ENCODE measurements around the gene ZFR2. TPM values are rescaled to one million over a fixed set of nuclear protein-coding genes. Genes with fewer than 3 reads are reported as not detected.
"Not testable (repeated sequence)": the region's sequence is repeated elsewhere in the genome, so short reads cannot be mapped to it uniquely, and the experiment has no call there.

ZFR2 gene
- total RNA-seq (2014; rRNA removed; shearing (Covaris generic)), result not detected in 2 replicates

- DNase-seq (ENCODE audit: low spot score), result no peak
These were observed at the start of gene ZFR2 for GRCh38 chr19:3868770-3869456. ZFR2 (minus strand) TSS chr19:3869038; CDS start chr19:3869017, 21 bp downstream.

DNA sequence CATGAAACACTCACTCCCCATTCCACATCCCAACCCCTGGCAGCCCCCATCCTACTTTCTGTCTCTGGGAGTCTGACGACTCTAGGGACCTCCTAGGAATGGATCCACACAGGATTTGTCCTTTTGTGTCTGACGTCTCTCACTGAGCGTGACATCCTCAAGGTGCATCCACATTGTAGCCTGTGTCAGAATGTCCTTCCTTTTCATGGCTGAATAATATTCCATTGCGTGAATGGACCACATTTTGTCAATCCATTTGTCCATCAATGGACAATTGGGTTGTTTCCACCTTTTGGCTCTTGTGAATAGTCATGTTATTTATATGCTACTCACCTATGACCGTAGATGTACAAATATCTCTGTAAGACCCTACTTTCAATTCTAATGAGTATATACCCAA lies 47.2 kb upstream of the ZFR2 start:
- no peak for DNase-seq (ENCODE audit: low spot score)

- no peak for DNase-seq (ENCODE audit: low spot score)
These were observed 45.4 kb upstream of the ZFR2 start for GRCh38 chr19:3914199-3914598.

DNA sequence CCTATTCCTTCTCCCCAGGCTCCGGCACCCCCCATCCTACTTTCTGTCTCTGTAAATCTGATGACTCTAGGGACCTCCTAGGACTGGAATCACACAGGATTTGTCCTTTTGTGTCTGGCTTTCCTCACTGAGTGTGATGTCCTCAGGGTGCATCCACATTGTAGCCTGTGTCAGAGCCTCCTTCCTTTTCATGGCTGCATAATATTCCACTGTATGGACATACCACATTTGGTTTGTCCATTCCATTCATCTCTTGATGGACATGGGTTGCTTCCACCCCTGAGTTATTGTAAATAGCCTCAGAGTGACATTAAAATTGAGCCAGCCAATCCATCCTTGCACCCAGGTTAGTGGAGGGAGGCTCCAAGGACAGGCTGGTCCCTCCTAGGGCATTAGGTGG lies 41.3 kb upstream of the ZFR2 start:
- DNase-seq (ENCODE audit: low spot score), result no peak

DNA sequence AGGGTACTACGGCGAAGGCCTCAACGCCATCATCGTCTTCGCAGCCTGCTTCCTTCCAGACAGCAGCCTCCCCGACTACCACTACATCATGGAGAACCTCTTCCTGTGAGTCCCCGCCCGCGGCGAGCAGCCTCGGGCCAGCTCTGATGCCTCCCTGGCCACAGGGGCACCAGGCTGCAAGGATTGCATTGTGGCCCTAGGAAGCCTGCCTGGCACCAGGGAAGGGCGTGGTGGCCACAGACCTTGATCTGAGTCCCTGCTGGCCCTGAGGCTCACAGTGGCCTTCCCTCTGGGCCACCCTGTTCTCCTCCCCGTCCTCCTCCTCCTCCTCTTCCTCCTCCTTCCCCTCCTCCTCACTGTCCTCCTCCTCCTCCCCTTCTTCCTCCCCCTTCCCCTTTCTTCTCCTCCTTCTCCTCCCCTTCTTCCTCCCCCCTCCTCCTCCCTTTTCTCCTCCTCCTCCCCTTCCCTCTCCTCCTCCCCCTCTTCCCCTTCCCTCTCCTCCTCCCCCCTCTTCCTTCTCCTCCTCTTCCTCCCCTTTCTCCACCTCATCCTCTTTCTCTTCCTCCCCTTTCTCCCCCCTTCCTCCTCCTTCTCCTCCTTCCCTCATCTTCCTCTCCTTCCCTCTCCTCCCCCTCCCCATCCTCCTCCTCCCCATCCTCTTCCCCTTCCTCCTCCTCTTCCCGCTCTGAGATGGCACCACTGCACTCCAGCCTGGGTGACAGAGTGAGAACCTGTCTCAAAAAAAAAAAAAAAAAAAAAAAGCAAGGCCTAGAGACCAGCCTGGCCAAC lies 39.6 kb upstream of the ZFR2 start:
- no peak for DNase-seq (ENCODE audit: low spot score)

- DNase-seq (ENCODE audit: low spot score), result no peak
These were observed 38.9 kb upstream of the ZFR2 start for GRCh38 chr19:3907626-3908265.

DNA sequence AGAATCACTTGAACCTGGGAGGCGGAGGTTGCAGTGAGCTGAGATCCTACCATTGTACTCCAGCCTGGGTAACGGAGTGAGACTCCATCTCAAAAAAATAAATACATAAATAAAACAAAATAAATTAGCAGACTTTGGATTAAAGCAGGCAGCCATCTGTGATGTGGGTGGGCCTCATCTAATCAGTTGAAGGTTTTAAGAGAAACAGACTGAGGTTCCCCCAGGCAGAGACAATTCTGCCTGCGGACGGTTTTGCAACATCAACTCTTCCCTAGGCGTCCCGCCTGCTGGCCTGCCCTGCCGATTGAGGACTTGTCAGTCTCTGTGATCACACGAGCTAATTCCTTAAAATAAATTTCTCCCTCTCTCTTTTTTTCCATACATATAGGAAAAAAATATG lies 35.4 kb upstream of the ZFR2 start:
- DNase-seq (ENCODE audit: low spot score), result no peak

DNA sequence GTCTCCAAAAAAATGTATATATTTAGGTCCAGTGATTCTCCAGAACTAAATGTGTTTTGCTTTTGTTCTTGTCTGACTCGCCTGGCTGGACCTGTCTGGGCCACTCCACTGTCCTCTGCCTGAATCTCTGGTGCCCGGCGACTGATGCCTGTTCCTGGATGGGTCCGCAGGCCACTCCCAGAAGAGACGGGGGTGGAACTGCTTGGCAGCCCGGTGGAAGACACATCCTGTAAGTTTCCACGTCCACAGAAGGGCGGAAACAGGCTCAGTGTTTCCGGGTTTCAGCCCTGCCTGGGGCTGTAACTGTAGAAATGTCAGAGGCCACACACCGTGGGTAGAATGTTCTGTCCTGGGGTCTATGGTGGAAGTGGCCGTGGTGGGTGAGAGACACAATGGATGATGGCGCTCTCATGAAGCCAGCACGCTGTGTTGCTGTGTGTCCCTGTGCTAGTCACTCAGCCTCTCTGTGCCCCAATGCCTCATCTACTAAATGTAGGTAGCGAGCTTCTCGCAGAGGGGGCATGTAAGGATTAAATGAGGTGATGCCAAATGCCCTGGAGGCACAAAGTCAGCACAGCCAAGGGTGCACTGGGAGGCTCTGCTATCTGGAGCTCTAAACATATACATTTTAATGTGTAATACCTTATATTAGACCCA lies 33.6 kb upstream of the ZFR2 start:
- no peak for DNase-seq (ENCODE audit: low spot score)

- no peak for DNase-seq (ENCODE audit: low spot score)
These were observed 30.9 kb upstream of the ZFR2 start for GRCh38 chr19:3899531-3900294.

DNA sequence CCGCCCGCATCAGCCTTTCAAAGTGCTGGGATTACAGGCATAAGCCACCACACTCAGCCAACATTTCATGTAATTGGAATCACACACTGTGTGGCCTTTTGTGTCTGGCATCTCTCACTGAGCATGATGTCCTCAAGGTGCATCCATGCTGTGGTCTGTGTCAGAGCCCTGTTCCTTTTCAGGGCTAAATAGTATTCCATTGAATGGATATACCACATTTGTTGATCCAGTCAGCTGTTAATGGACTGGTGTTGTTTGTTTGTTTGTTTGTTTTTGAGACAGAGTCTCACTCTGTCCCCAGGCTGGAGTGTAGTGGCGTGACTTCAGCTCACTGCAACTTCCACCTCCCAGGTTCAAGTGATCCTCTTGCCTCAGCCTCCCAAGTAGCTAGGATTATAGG lies 29.6 kb upstream of the ZFR2 start:
- DNase-seq (ENCODE audit: low spot score), result no peak

DNA sequence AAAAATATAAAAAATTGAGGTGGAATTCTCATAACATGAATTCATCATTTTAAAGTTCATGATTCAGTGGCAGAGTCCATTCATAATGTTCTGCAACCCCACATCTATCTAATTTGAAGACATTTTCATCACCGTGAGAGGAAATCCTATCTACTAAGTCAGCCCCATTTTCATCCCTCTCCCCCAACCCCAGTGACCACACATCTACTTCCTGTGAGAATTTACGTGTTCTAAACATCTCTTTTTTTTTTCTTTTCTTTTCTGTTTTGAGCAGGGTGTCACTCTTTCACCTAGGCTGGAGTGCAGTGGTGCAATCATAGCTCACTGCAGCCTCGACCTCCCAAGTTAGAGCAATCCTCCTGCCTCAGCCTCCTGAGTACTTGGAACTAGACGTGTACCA lies 29.1 kb upstream of the ZFR2 start:
- no peak for DNase-seq (ENCODE audit: low spot score)

GRCh38 chr19:3895788-3896187 lies 26.9 kb upstream of the ZFR2 start:
- no peak for DNase-seq (ENCODE audit: low spot score)

DNA sequence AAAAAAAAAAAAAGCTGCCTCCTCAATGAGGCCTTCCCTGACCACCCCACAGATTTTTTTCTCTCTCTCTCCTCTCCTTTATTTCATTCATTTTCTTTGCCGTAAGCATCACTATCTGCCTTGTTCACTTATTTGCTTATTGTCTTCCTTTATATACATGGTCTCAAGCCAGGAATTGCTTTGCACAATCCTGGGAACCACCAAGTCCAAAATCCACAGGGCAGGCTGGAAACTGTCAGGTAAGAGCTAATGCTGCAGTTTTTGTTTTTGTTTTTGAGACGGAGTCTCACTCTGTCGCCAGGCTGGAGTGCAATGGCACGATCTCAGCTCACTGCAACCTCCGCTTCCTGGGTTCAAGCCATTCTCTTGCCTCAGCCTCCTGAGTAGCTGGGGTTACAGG lies 26.1 kb upstream of the ZFR2 start:
- not testable (repeated sequence) for DNase-seq (ENCODE audit: low spot score)

DNA sequence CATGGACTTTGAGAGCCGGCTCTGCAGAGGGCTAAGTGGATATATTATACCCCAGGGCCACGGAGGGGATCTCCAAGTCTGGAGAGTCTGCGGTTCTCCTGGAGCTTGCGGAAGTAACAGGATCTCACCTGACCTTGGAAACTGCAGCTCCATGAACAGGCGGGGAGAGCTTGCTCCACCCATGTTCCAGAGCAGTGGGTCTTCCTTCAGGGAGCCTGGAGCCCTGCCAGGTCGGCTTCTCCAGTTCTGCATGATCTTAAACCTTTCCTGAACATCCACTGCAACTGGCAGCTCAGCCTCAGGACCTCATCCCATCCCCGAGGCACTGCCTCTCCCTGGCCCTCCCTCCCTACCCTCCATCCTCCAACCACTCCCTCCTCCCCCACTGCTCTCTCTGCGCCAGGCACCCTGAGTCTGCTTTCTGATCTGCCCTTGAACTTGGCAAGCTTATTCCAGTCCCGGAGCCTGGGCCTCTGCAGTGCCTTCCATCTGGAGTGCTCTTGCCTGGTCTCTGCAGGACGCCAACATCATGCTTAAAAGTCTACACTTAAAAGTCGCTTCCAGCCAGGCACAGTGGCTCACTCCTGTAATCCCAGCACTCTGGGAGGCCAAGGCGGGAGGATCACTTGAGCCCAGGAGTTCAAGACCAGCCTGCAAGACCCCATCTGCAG lies 24.8 kb upstream of the ZFR2 start:
- DNase-seq (ENCODE audit: low spot score), result no peak

GRCh38 chr19:3890591-3890990 lies 21.8 kb upstream of the ZFR2 start:
- DNase-seq (ENCODE audit: low spot score), result no peak

- DNase-seq (ENCODE audit: low spot score), result no peak
These were observed 13.2 kb upstream of the ZFR2 start for GRCh38 chr19:3882041-3882384.

GRCh38 chr19:3881272-3882040 lies 12.6 kb upstream of the ZFR2 start:
- no peak for DNase-seq (ENCODE audit: low spot score)

DNA sequence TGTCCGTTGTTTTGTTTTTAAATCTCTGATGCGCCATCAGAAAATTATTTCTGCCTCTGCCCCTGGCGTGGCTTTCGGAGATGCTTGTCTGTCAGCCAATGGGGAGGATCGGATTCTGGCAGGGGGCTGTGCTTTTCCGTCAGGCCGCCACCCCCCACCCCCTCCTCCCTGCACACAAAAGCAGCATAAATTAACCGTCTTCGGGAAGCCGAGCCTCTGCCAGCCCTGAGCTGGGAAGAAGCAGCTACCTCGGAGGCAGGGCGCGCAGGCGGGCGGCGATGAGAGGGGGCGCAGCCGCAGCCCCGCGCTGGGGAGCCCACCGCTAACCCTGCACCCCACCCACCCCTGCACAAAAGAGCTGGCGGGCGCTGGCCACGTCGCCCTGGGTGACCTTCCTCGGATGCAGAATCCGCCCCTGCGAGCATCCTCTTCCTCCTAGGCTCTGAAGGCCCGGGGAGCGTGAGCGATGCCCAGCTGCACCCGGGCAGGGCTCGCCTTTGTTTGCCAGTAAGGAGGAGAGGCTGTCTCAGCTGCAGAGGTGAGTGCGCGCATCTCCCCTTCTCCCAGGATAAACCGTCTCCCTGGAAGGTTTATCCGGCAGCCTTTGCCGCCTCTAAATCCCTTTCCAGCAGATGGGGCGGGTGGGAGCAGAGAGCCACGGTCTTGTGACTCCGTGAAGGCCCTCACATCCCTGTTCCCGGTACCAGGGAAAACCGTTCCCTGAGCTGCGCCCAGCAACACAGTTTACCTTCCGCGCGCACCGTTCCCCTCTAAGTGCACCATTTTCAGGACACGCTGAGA lies 11.8 kb upstream of the ZFR2 start, which contains the start of gene ATCAY:
ATCAY (plus strand) TSS at position 215 of the 801 bp plus-strand sequence. CDS start 5,083 bp downstream, outside the sequence.
- DNase-seq (ENCODE audit: low spot score), result no peak

DNA sequence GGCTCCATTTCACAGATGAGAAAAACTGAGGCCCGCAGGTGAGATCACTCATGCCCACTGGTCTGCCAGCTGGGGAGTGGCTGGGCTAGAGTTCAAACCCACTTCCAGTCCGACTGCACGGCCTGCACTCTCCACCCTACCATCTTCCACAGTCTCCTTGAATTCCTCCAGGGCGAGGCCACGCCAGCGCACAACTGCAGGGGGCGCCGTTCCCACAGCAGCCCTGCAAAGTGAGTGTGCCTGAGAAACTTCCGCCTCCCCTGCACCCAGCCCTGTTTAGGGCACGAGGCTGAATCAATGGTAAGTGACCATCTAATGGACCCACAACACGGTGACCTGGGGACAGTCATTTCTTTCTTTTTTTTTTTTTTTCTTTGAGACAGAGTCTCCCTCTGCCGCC lies 10.8 kb upstream of the ZFR2 start:
- no peak for DNase-seq (ENCODE audit: low spot score)
